ENCODE data around the gene AURKA.
"Not testable (repeated sequence)": the region's sequence is repeated elsewhere in the genome, so short reads cannot be mapped to it uniquely, and the experiment has no call there.

AURKA gene

DNA sequence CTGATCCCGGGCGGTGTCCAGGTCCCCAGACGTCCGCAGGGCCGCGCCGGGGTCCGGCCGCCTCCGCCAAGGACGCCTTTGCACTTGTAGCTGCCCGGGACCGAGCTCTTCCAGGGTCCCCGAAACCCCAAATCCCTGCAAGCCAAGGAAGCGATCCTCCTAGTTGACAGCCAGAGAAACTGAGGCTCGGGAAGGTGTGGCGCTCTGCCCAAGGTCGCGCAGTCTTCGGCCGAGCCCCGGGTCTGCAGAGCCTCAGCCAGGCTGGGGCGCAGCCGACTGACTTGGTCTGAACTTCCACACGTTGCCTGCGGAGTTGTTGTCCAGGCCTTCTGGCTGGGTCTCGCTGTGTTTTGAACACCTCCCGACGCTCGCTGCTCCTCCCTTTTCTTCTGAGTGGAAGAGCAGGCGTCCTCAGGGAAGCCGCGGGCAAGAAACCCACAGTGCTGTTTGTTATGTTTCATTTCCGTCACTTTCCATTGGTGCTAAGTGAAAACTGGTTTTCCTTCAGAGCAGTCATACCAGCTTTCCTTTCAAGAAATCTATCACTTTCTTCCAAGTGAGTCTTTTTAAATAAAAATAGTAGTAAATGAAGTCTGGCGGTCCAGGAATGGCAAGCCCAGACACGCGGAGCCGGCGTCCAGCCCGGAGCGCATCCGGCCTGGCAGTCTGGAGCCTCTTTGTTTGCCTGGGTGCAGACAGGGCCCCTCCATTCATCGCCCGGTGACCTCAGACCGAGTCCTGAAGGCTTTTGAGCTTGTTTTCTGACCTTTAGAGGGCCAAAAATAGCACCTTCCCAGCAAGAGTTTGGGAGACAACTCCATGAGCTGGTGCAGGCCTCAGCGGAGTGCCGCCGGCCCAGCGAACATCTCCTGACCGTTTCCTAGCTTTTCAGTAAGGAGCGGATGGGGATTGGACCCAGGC is 32.5 kb downstream of the AURKA start:
- peak in 1 of 2 experiments; percentile 1 for DNase-seq (ENCODE audit: low read depth in 2 of 2)

DNA sequence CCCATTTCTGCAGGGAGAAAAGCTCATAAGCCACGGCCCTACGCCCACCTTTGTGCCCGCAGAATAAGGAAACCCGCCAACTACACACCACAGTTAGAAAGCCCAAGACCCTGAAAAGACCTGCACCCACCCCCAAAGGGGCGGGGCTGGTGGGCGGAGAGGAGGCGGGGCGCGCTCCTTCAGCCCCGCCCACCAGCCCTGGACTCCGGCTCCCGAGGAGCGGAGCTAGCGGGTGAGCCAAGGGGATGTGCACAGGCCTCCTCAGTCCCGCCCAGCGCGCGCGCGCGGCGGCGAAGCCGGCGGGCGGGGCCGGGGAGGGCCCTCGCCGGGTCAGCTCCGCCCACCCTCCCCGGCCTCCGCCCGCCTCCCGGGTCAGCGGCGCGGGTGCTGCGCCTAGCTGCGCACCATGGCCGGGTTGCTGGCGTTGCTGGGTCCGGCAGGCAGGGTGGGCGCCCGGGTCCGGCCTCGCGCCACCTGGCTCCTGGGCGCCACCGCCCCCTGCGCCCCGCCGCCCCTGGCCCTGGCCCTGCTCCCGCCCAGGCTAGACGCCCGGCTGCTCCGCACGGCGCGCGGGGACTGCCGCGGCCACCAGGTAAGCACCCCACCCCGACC is 33.3 kb downstream of the AURKA start, which contains the start of gene FAM210B:
TSS of gene FAM210B (plus strand) at position 375 of the 612 bp plus-strand sequence. CDS start at position 407, 32 bp downstream.
- DNase-seq (ENCODE audit: low read depth in 2 of 2): peak; percentile 69 to 72

DNA sequence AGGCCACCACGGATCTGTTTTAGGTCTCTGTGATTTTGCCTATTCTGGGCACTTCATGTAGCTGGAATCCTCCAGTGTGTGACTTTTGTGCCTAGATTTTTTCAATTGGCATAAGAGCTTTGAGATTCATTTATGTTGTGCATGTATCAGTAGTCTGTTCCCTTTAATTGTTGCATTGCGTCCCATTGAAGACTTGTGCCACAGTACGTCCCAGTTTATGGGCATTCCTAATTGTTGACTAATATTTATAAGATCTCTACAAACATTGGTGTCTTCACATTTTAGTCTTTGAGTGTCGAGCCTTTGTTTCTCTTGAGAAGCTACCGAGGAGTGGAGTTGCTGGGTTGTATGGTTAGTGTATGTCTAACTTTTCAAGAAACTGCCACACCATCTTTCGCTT is 33.9 kb downstream of the AURKA start:
- no peak for DNase-seq (ENCODE audit: low read depth in 2 of 2)

DNA sequence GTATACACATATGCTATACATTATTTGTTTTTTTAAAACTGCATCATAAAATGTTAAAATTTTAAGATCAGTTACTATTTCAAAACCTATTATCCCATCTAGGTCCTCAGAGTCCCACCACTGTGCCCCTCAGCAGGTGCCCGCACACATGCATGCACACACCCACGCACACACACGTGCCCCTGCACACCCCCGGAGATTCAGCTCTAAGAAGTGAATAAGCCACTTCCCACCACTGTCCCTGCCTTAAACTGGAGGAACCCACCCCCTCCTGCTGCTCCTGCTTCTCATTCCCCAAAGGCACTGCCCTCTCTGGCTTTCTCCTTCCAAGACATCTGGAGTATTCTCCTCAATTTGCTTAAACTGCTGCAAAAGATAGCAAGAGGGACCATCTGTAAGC is 38.7 kb downstream of the AURKA start:
- no peak for DNase-seq (ENCODE audit: low read depth in 2 of 2)

DNA sequence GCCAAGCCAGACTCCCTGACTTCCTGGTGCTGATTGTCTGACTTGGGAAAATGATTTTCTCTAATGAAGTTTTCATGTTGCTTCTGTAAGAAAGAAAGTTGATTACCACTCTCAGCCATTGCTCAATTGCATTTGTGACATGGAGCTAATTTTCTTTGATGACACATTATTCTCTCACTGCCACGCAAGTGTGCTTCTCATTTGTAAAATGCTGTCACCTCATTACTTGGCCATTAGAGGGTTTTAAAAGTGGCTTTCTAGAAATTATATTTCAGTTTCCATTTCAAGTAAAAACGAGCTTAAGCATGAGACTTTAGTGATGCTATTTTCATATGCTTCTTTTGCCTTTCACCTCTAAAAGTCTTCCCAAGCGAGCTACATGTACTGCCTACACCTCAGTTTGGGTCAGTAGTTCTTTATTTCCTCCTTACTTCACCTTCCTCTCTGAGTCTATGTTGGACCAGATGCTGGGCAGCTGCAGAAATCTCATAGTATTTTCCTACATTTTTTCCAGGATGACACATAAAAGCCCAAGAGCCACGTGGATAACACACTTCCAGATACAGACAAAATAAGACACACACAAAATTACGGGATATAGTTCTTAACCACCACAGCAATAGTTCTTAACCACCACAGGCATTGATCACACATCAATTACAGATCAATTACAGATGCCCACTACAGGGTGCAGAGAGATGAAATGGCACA is 39.5 kb downstream of the AURKA start:
- DNase-seq (ENCODE audit: low read depth in 2 of 2): no peak

DNA sequence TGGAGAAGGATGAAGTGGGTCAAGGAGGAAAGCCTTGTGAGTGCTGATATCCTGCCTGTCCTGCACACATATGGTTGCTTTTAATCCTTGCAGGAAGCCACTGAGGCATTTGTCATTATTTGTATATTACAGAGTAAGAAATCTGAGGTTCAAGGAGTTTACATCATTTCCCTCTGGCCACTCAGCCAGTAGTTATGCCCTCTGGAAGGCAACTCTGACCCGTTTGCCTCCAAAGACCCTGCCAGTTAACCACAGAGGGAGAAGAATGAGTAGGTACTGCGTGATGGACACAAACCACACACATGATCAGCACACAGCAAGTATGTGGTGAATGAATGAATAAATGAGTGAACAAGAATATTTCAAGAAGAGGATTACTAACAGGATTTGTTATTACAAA is 41.2 kb downstream of the AURKA start:
- no peak for DNase-seq (ENCODE audit: low read depth in 2 of 2)

DNA sequence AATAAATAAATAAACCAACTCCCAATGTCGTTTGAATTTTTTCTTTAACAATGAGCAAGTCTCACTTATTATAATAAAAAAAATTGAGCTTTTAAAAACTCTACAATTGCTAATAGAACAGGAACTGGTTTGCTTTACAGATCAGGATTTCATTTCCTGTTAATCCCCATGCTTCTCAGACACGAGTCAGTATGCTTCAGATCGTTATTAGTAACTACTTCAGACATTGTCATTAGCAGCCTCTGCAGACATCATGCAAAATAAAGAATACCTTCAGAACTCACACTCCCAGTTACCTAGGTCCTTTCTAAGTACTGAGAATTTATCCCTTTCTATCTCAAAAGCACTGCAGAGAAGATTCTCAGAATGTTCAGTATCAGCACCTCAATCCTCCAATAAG is 43.3 kb downstream of the AURKA start:
- no peak for DNase-seq (ENCODE audit: low read depth in 2 of 2)

DNA sequence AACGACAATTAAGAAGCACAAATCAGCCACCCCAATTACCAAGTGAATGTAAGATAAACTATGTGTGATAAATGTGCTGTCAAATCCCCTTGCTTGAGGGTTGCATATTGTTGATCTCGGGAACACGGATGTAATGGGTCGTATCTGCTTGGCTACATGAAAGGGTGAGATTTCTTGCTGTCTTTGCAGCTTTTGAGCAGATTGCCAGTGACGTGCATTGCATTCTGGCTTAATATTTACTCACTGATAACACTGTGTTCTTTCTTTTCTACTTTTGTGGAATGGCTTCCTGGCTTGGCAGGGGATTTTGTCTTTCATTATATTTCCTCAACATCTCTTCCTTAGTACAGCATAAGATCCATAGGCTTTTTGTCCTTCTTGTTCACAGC is 43.7 kb downstream of the AURKA start:
- no peak for DNase-seq (ENCODE audit: low read depth in 2 of 2)

DNA sequence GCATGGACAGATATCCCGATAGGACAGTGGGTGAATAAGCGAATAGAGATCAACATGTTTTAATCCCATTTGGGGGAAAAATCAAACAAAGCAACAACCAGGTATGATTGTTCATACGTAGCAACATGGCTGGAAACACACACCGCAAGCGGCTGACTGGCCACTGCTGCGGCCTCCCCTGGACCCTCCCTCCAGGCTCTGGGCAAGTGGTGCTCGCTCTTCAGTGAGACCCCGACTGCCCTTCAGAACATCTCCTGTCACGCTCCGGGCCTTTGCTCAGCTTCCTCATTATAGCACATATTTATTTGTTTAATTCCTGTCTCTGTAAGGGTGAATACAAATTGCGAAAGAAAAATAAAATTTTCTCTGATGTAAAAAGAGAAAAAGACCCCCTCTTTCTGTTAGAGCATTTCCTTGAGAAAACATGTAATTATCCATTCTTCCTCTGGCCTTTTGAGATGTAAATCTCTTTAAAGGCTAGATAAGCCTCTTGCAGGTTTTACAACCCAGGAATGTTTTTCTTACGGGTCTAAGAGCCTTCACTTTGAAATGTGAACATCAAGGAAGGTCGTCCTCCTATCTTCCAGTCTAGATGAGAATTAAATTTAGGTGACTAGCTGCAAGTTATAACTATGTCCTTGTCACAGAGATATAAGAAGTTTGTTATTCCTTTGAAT is 44.2 kb downstream of the AURKA start:
- no peak for DNase-seq (ENCODE audit: low read depth in 2 of 2)

DNA sequence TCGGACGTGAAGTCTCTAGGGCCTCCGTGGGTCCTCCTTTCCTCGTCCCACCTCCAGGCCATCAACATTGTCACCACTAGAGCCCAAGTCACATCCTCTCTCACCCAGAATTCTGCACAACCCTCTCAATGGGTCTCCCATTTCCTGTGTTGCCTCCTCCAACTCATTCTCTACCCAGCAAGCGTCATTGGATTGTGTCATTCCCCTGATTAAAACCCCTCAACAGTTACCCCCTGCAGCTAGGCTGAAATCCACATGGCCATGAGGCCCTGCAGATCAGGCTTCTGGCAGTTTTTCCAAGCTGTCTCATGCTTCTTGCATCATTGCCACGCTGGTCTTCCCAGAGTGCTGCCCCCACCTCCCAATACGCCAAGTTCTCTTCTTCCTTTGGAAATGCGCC is 46.1 kb downstream of the AURKA start:
- no peak for DNase-seq (ENCODE audit: low read depth in 2 of 2)

DNA sequence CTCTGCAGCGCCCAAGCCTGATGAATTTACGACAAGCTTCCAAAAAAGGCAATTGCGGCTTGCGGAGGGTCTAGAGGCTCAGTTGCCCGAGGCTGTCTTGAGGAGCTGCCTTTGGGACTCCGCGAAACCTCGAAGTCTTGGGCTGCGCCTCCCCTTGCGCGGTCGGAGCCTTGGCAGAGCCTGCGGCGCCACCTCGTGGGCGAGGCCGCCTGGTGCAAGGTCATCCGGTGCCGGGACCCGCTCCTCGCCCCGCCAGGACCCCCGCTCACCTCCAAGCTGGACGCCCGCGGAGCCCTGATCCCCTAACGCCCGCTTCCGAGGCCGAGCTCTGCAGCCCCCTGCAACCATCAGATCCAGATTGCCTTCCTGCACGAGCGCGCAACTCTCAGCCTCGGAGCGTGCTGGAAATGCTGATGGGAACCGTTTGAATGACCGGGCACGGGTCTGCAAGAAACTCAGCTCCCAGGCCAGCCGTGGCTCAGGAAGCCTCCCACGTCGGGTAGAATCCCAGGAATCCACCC is 48.1 kb downstream of the AURKA start:
- DNase-seq (ENCODE audit: low read depth in 2 of 2): peak in 1 of 2 experiments; percentile 43

DNA sequence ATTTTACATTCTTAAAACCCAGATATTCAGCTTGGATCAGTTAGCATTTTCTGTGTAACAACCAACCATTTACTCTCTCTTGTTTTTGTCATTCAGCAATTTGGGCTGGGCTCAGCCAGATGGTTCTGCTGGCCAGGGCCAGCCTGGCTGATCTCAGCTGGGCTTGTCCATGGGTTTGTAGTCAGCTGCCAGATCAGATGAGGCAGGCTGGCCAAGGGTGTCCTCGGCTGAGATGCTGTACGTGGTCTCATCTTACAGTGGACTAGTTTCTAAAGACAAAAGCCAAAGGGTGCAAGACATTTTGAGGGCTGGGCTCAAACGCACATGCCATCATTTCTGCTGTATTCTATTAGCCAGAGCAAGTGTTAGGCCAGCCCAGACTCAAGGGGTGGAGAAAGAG is 49.2 kb downstream of the AURKA start:
- DNase-seq (ENCODE audit: low read depth in 2 of 2): no peak

DNA sequence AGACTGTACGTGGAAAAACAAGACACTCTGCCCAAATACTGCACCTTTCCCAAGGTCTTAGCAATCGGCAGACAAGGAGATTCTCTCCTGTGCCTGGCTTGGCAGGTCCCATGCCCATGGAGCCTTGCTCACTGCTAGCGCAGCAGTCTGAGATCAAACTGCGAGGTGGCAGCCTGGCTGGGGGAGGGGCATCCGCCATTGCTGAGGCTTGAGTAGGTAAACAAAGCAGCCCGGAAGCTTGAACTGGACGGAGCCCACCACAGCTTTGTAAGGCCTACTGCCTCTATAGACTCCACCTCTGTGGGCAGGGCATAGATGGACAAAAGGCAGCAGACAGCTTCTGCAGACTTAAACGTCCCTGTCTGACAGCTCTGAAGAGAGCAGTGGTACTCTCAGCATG is 55.3 kb downstream of the AURKA start:
- DNase-seq (ENCODE audit: low read depth in 2 of 2): not testable (repeated sequence)

DNA sequence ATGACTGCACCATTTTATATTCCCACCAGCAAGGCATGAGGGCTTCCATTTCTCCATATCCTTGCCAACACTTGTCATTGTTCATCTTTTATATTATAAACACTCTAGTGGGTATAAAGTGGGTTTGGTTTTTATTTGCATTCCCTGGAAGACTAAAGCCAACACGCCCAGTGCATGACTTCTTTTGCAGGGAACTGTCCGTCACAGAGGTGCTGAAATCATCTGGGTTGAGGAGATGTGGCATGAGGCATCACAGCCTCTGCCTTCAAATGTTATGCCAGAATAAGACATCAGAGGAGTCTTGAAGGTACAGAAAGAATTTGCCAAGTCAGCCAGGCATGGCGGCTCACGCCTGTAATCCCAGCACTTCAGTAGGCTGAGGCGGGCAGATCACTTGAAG is 63.2 kb downstream of the AURKA start:
- DNase-seq (ENCODE audit: low read depth in 2 of 2): no peak

DNA sequence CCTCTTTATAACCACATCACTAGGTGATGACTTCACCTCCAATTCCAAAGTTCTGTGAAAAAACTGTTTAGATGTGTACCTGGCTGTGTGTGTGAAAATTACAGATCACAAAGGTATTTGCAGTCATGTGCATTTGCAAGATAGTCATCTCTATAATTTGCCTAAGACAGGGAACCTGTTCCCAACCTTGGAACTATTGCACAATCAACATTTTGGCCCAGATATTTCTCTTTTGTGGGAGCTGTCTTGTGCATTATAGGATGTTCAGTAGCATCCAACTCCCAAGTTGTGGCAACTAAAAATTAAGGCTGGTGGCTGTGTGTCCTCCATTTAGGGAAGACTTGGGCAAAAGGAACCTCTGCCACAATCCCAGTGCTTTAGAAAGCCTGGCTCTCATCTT is 67.2 kb downstream of the AURKA start:
- no peak for DNase-seq (ENCODE audit: low read depth in 2 of 2)

DNA sequence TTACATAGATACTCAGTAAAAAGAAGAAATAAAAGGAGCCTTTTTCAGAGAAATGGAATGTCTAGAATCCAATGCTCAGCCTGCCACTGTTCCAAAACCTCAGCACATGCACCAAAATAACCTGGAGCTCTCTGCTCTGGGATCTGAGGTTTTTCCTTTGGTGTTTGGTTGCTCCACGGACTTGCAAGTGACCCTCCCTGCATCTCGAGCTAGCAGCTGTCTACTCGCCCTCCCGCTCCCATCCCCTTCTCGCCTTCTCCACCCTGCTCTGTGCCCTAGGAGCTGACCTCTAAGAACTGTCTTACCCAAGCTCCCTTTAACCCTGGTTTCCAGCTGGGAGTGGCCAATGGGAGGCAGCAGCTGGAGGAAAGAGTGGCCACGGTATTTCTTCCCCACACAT is 68.4 kb downstream of the AURKA start:
- DNase-seq (ENCODE audit: low read depth in 2 of 2): no peak

DNA sequence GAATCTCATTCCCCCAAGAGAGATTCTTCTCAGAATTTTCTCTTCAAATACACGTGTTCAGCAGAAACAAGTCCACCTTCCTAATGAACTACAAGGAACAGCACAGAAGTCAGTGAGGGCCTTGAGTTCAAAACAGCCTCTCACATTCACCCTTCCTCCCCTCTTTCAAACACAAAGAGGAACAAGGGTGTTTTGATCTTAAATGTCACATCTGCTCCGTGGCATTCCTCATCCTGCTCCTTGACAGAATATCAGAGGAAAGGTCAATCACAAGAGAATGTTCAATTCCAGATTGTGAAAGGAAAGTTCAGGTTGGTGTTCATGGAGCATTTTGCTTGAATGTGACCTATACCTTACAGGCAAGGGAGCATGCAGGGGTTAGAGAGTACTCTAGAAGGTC is 68.8 kb downstream of the AURKA start:
- no peak for DNase-seq (ENCODE audit: low read depth in 2 of 2)

DNA sequence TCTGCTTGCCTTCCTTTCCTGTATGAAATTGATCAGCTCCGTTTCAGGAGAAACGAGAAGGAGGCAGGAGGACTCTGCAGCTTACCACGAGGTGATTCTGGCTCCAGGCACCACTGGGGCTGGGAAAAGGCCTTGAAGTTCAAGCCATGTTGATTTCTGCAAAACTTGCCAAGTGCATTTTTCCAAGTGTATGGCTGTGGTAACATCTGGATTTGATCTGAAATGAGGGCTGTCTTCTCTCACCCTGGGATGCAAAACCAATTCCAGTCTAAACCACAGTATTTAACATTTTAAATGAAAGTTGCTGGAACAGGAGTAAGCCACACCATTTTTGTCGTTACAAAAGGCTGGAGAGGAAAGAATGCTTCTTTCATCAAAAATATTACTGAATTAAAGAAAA is 69.3 kb downstream of the AURKA start:
- no peak for DNase-seq (ENCODE audit: low read depth in 2 of 2)
